Fibroblast of pulmonary artery (primary cell): ENCODE data around the gene PALLD.

ENCODE experiments used
- DNase-seq: peaks from one replicate; pipeline ENCODE4 v3.0.0-alpha.2; 2010; ENCODE audit warnings: low read depth
- H3K4me3 ChIP-seq: replicated peaks from 2 replicates; pipeline ENCODE4 v1.5.1; 2011; ENCODE audit warnings: low read depth, mild to moderate bottlenecking, control low read depth, low read length, moderate library complexity
- TF ChIP-seq, protein P1 (sequence below): IDR thresholded peaks from 2 replicates; pipeline ENCODE4 v1.5.1; 2011; ENCODE audit warnings: mild to moderate bottlenecking, control low read depth, low read length, inconsistent platforms; ENCODE audit errors: missing control alignments

PALLD gene

DNA sequence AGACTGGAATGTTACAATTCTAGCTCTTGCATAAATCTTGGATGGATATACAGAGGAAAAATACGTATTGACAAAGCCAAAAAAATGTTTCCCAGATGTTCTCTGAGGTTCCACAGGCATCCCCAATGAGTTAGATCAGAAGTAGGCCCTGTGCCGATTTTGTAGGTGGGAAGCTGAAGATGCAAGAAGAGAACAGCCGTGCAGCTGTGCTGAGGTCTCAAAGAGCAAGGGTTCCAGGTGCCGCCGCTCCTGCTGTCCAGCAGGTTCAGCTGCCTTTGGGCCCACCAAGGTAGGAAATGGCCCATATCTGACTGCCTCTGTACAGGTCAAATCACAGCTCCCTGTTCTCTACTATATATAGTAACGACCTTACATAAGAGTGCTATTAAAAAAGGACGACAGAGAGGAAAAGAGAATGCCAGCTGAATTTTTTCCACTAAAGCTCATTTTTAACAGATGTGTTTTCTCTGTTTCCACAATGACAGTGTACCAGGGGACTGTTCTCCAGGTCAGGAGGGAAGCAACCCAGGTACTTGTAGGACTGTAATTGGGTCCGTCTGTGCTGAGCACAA lies 357.6 kb downstream of the PALLD start:
- no peak for DNase-seq
- no peak overlapping the region for H3K4me3 ChIP-seq
- TF ChIP-seq, protein P1, sequence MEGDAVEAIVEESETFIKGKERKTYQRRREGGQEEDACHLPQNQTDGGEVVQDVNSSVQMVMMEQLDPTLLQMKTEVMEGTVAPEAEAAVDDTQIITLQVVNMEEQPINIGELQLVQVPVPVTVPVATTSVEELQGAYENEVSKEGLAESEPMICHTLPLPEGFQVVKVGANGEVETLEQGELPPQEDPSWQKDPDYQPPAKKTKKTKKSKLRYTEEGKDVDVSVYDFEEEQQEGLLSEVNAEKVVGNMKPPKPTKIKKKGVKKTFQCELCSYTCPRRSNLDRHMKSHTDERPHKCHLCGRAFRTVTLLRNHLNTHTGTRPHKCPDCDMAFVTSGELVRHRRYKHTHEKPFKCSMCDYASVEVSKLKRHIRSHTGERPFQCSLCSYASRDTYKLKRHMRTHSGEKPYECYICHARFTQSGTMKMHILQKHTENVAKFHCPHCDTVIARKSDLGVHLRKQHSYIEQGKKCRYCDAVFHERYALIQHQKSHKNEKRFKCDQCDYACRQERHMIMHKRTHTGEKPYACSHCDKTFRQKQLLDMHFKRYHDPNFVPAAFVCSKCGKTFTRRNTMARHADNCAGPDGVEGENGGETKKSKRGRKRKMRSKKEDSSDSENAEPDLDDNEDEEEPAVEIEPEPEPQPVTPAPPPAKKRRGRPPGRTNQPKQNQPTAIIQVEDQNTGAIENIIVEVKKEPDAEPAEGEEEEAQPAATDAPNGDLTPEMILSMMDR = no peak

DNA sequence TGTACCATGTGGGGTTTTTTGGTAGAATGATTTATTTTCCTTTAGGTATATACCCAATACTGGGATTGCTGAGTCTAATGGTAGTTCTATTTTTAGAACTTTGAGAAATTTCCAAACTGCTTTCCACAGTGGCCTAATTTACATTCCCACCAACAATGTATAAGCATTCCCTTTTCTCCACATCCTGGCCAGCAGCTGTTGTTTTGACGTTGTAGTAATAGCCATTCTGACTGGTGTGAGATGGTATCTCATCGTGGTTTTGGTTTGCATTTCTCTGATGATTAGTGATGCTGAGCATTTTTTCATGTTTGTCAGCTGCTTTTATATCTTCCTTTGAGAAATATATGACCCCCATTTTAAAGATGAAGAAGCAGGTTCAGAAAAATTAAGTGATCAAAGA lies 359.5 kb downstream of the PALLD start:
- TF ChIP-seq, protein P1 = no peak
- DNase-seq = peak; percentile 86
- H3K4me3 ChIP-seq = no peak overlapping the region

DNA sequence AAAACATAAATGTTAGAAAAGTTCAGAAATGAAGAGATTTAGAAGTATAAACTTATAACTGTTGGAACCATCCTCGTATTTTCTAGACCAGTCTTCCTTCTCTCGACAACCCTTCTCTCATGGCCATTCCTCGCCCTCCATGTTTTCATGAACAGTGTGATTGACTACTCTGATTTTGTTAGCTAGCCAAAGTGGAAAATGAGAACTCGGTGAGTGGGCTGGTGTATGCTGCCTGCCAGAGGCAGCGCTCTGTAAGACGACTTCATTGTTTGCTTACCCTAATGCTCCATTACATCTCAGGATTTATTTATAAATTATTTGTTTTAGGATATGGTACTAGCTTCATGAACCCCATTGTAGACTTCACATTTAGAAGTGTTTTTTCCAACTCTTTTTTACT lies 360.2 kb downstream of the PALLD start:
- TF ChIP-seq, protein P1 = no peak
- H3K4me3 ChIP-seq = no peak overlapping the region
- no peak for DNase-seq

DNA sequence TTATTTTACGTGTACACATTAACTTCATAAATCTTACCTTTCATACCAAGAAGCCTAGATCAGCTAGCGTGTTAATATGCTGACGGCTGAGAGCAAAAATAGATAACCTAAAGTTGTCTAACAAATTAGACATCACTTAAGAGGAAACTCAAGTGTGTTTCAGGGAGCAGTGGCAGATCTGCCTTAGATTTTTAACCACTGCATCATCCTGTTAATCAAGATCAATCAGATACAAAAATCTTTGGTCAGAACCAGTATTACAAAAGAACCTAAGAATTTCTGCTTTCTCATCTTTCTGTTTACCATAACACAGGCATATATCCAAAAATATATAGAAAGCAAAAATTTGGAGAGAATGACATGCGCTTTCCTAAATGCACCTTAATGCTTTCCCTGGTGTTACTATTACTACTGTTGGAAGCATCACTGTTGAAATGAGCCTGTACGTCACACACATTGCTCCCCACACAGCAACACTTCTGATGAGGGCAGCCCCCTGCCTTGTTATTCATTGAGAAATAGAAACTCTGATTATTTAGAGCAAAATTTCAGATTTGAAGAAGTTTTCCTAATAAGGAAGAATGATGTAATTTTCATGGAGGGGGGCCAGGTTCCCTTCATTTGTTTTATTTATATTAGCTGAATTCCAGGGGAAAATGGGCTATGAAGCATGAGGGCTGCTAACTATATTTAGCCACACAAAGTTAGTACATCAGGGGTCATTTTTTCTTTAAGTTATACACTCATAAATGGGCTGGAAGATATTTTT lies 360.9 kb downstream of the PALLD start:
- TF ChIP-seq, protein P1 = no peak
- H3K4me3 ChIP-seq = no peak overlapping the region
- DNase-seq = peak; percentile 80

DNA sequence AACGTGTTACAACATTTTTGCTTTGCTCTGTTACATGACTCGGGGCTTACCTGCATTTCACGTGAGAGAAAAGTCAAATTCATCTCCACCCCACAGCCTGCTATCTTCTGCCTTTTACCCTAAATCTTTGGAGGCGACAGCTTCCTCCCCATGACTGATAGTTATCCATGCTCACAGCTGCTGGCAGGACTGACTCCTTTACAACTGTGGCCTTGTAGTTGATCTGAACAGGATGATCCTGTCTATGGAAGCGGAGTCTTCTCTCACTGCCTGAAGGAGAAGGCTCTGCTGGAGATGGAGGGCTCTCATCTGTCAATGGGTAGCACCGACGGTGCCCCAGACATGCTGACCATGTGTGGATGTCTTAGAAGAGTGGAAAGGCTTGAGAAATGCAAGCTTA lies 362.2 kb downstream of the PALLD start:
- DNase-seq = no peak
- TF ChIP-seq, protein P1 = no peak
- H3K4me3 ChIP-seq = no peak overlapping the region

DNA sequence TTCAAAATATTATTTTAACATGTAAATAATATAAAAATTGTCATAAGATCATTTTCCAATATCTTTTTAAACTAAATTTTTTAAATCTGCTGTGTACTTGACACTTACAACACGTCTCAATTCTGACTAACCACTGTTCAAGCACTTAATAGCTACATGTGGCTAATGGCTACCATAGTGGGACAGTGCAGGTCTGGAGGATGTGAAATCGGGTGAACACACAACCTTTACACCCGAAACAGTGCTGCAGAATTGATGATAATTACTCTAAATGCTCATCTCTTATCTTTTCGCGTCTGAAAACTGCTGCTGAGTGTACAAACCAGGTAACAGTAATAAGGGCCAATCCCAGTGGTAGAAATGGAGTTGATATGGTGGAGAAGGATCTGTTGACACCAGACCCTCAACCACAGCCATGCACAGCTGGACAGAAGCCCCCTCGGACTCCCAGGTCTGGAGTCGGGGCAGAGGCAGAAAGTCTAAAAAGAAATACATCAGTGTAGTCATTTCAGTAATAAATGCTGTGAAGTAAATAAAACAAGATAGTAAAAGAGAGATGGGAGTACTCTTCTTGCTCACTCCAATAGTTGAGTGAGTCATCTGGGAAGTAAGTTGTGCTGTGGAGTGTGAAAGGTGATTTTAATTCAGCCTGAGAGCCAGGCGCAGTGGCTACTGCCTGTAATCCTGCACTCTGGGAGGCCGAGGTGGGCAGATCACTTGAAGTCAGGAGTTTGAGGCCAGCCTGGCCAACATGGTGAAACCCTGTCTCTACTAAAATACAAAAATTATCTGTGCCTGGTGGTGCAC lies 363.2 kb downstream of the PALLD start:
- H3K4me3 ChIP-seq = no peak overlapping the region
- no peak for DNase-seq
- TF ChIP-seq, protein P1 = no peak
